Measurements from ENCODE around the gene LPAR3. TPM values are rescaled to one million over a fixed set of nuclear protein-coding genes. Genes with fewer than 3 reads are reported as not detected.

The LPAR3 gene
- total and polyA plus RNA-seq, 2 donors (not counting 1 experiment from before 2014, with no cell fraction given) = 1.8 to 7.6 TPM

GRCh38 chr1:84768634-84769033, 124.4 kb downstream of the LPAR3 start:
- peaks cover 2% of the 10 kb centered on the region for H3K4me1 ChIP-seq (ENCODE audit: control insufficient read depth, extremely low read depth, insufficient read depth, low read length)
- H3K27me3 ChIP-seq (ENCODE audit: control insufficient read depth, insufficient read depth, low read length) = peaks cover 9% of the 10 kb centered on the region
- H3K9me3 ChIP-seq (ENCODE audit: control insufficient read depth, insufficient read depth, low read depth, low read length) = no peaks in the 10 kb centered on the region
- H3K36me3 ChIP-seq (ENCODE audit: control insufficient read depth, insufficient read depth, low read length) = no peaks in the 10 kb centered on the region
- H3K27ac ChIP-seq (ENCODE audit: insufficient read depth, low read length) = no peak overlapping the region
- DNase-seq (ENCODE audit: low read depth in 2 of 2) = no peak
- no peak overlapping the region for H3K9ac ChIP-seq (ENCODE audit: insufficient read depth, low read length)
- H2AFZ ChIP-seq (ENCODE audit: low read length) = no peak overlapping the region
- H3K4me2 ChIP-seq (ENCODE audit: extremely low read depth, insufficient read depth, low read length) = no peak overlapping the region
- no peak overlapping the region for H3K4me3 ChIP-seq (replicated peaks in 1 of 4; ENCODE audit: control extremely low read depth in 1 of 4, insufficient read depth in 1 of 4, low read depth in 3 of 4, low read length in 4 of 4)
- no peaks in the 10 kb centered on the region for H3K79me2 ChIP-seq (ENCODE audit: control insufficient read depth, insufficient read depth, low read length)
- TF ChIP-seq EZH2 (IDR thresholded peaks at IDR 0.05; ENCODE audit: low read length, missing control alignments) = no peak
- no peak for TF ChIP-seq CTCF (conservative IDR thresholded peaks at IDR 0.05 in 1 of 2, IDR thresholded peaks at IDR 0.05 in 1 of 2; ENCODE audit: low read depth in 1 of 2, low read length in 2 of 2)
- H4K20me1 ChIP-seq (ENCODE audit: control insufficient read depth, extremely low read depth, insufficient read depth, low read length) = no peaks in the 10 kb centered on the region

GRCh38 chr1:84763912-84764680, 128.9 kb downstream of the LPAR3 start:
- H3K79me2 ChIP-seq (ENCODE audit: control insufficient read depth, insufficient read depth, low read length) = no peaks in the 10 kb centered on the region
- H3K4me3 ChIP-seq (replicated peaks in 1 of 4; ENCODE audit: control extremely low read depth in 1 of 4, insufficient read depth in 1 of 4, low read depth in 3 of 4, low read length in 4 of 4) = no peak overlapping the region
- no peaks in the 10 kb centered on the region for H4K20me1 ChIP-seq (ENCODE audit: control insufficient read depth, extremely low read depth, insufficient read depth, low read length)
- DNase-seq (ENCODE audit: low read depth in 2 of 2) = no peak
- H3K9ac ChIP-seq (ENCODE audit: insufficient read depth, low read length) = no peak overlapping the region
- no peaks in the 10 kb centered on the region for H3K9me3 ChIP-seq (ENCODE audit: control insufficient read depth, insufficient read depth, low read depth, low read length)
- H3K4me1 ChIP-seq (ENCODE audit: control insufficient read depth, extremely low read depth, insufficient read depth, low read length) = no peaks in the 10 kb centered on the region
- TF ChIP-seq EZH2 (IDR thresholded peaks at IDR 0.05; ENCODE audit: low read length, missing control alignments) (no peak), CTCF (conservative IDR thresholded peaks at IDR 0.05 in 1 of 2, IDR thresholded peaks at IDR 0.05 in 1 of 2; ENCODE audit: low read depth in 1 of 2, low read length in 2 of 2) (no peak)
- no peak overlapping the region for H3K27ac ChIP-seq (ENCODE audit: insufficient read depth, low read length)
- peaks cover 11% of the 10 kb centered on the region for H3K27me3 ChIP-seq (ENCODE audit: control insufficient read depth, insufficient read depth, low read length)
- H3K36me3 ChIP-seq (ENCODE audit: control insufficient read depth, insufficient read depth, low read length) = no peaks in the 10 kb centered on the region
- H3K4me2 ChIP-seq (ENCODE audit: extremely low read depth, insufficient read depth, low read length) = no peak overlapping the region
- H2AFZ ChIP-seq (ENCODE audit: low read length) = no peak overlapping the region

- Histone ChIP-seq H3K27me3 (ENCODE audit: control insufficient read depth, insufficient read depth, low read length) (peaks cover 11% of the 10 kb centered on the region), H3K27ac (ENCODE audit: insufficient read depth, low read length) (no peak overlapping the region), H3K4me1 (ENCODE audit: control insufficient read depth, extremely low read depth, insufficient read depth, low read length) (peaks cover 4% of the 10 kb centered on the region), H3K36me3 (ENCODE audit: control insufficient read depth, insufficient read depth, low read length) (no peaks in the 10 kb centered on the region), H3K79me2 (ENCODE audit: control insufficient read depth, insufficient read depth, low read length) (no peaks in the 10 kb centered on the region), H3K9ac (ENCODE audit: insufficient read depth, low read length) (no peak overlapping the region), H2AFZ (ENCODE audit: low read length) (no peak overlapping the region), H3K4me3 (replicated peaks in 1 of 4; ENCODE audit: control extremely low read depth in 1 of 4, insufficient read depth in 1 of 4, low read depth in 3 of 4, low read length in 4 of 4) (no peak overlapping the region), H3K4me2 (ENCODE audit: extremely low read depth, insufficient read depth, low read length) (no peak overlapping the region), H3K9me3 (ENCODE audit: control insufficient read depth, insufficient read depth, low read depth, low read length) (no peaks in the 10 kb centered on the region), H4K20me1 (ENCODE audit: control insufficient read depth, extremely low read depth, insufficient read depth, low read length) (no peaks in the 10 kb centered on the region)
- TF ChIP-seq CTCF (conservative IDR thresholded peaks at IDR 0.05 in 1 of 2, IDR thresholded peaks at IDR 0.05 in 1 of 2; ENCODE audit: low read depth in 1 of 2, low read length in 2 of 2) = no peak
- DNase-seq (ENCODE audit: low read depth in 2 of 2) = peak in 1 of 2 donors; percentile 30
Measured at GRCh38 chr1:84762664-84763063, 130.3 kb downstream of the LPAR3 start.

Other genes with a start within 250 kb of the LPAR3 start
- gene SSX2IP, start 202.7 kb downstream of the LPAR3 start, total RNA-seq = 23.1 and 41.5 TPM in 2 replicates
- gene SSX2IP, start 202.7 kb downstream of the LPAR3 start, polyA plus RNA-seq = 13.8 and 35.8 TPM in 2 replicates
- 1.5 and 6.2 TPM in 2 replicates for gene MCOLN2, start 103.9 kb upstream of the LPAR3 start, total RNA-seq
- 0.44 and 0.71 TPM in 2 replicates for gene MCOLN2, start 103.9 kb upstream of the LPAR3 start, polyA plus RNA-seq
- gene MCOLN3, start 155.3 kb upstream of the LPAR3 start, total RNA-seq = 2.1 and 2.5 TPM in 2 replicates
- 1.7 and 2.7 TPM in 2 replicates for gene MCOLN3, start 155.3 kb upstream of the LPAR3 start, polyA plus RNA-seq

All from fibroblast of lung (primary cell).